ENCODE data around the gene DNAH12.

DNA sequence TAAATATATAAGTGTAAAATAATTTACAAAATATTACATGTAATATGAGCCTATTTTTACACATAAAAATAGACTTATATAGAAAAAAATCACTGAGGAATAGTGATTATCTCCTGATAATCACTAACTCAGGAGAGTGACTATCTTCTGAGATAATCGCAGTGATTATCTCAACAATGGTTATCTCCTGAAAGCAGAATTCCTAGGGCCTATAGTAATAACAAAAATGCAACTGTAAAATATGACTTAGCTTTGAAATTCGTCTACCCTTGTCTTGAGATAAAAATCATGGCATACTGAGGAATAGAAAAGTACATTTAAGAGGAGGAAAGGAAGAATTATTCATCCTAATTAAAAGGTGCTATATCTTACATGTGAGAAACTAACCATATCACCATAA, 134.7 kb downstream of the DNAH12 start:
- TF ChIP-seq, protein P1, sequence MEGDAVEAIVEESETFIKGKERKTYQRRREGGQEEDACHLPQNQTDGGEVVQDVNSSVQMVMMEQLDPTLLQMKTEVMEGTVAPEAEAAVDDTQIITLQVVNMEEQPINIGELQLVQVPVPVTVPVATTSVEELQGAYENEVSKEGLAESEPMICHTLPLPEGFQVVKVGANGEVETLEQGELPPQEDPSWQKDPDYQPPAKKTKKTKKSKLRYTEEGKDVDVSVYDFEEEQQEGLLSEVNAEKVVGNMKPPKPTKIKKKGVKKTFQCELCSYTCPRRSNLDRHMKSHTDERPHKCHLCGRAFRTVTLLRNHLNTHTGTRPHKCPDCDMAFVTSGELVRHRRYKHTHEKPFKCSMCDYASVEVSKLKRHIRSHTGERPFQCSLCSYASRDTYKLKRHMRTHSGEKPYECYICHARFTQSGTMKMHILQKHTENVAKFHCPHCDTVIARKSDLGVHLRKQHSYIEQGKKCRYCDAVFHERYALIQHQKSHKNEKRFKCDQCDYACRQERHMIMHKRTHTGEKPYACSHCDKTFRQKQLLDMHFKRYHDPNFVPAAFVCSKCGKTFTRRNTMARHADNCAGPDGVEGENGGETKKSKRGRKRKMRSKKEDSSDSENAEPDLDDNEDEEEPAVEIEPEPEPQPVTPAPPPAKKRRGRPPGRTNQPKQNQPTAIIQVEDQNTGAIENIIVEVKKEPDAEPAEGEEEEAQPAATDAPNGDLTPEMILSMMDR (IDR thresholded peaks at IDR 0.05): no peak
- no peak for TF ChIP-seq POLR2AphosphoS5 (IDR thresholded peaks at IDR 0.05)
- no peak for TF ChIP-seq POLR2A (IDR thresholded peaks at IDR 0.05)

Measured in gastroesophageal sphincter (tissue), 3 donors.